GM19099 (cell line): Measurements from ENCODE around the gene WWC2.

Experiments
- POLR2A ChIP-seq: IDR thresholded peaks from 3 replicates; pipeline ENCODE4 v1.6.1; 2011; ENCODE audit warnings: low read depth; ENCODE audit not compliant: insufficient read length; ENCODE audit errors: extremely low read depth

WWC2 gene

DNA sequence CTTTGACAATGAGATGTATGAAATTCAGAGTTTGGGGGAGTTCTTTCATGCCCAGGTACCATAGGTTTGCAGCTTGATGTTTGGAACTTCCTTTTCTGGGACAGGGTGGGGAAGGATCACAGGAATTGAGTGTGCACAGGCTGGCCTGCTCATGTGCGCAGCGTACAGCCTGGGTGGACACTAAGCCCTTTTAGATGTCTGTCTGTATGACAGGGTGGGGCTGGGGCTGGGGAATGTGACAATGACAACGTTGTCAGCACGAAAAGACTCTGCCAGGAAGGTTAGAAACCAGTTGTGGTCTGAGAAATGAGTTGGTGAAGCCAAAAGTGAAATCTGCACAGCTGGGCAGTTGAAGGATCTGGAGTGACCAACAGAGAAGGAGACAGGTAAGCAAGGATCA, 47.4 kb downstream of the WWC2 start:
- TF ChIP-seq POLR2A = no peak

DNA sequence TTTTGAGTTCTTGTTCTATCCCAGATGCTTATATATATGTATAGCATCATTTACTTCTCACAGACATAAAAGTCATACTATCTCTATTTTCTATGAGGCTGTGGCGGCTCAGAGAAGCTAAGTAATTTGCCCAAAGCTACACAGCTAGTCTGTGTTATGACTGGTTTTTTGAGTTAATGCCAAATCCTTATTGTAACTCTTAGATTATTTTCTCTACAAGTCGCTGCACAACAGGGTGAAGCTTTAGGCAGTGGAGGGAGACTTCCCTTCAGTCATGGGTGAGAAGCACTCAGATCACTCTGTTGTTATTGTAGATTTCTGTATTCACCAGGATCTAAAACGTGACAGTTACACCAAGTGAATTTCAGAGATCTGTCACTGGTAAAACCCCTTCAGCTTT, 48.1 kb downstream of the WWC2 start:
- no peak for TF ChIP-seq POLR2A

DNA sequence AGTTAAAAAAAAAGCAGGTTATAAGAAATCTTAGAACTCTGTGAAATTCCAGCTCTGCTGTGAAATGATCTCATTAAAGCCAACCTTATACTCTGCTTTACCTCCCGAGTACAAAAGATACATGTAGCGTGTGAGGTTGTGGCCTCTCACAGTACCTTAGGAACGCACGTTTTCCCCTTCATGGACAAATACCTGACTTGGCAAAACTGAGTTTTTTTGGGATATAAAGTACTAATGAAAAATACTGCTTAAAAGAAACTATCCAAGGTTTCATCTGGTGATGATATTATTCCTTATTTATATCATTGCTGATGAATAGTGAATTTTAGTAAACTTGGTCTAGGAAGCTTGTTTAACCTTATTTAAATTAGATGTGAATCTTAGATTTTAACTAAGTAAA, 48.9 kb downstream of the WWC2 start:
- TF ChIP-seq POLR2A = no peak

DNA sequence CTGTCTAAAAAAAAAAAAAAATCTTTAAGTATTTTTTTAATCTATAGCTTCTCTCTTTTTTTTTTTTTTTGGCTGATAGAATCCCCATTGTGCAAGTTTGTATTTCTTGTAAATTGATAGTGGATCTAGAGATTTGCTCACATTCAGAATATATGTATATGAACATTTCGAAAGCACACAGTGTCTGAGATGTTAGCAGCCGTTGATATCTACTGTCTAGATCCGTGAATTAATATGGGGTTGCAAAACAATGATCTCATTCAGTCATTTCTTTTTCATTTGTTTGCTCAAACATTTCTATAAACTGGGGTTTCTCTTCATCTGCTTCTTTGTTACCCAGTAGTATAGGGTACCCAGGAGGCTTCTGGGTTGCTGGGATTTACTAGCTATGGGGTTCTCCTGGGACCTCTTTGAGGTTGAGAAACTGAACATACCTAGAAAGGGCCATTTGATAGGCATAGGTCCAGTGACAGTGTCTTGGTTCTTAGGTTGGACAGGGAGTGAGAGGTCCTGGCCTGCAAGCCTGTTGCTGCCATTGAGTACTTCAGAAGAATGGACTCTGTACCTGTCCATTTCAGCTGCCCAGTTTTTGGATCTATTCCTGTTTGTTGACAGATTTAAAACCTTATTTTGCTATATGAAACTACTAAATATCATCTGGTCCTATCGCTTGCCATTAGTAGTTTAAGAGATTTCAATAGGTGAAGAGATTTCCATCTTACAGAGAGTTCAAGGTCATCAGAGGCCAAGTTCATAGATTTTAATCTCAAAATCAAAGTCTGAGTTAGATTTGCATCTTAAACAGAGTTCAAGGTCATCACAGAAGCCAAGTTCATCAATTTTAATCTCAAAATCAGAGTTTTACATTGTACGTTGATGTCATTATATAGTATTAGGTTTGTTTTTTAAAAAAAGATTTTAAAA, 50.8 kb downstream of the WWC2 start:
- TF ChIP-seq POLR2A = no peak

DNA sequence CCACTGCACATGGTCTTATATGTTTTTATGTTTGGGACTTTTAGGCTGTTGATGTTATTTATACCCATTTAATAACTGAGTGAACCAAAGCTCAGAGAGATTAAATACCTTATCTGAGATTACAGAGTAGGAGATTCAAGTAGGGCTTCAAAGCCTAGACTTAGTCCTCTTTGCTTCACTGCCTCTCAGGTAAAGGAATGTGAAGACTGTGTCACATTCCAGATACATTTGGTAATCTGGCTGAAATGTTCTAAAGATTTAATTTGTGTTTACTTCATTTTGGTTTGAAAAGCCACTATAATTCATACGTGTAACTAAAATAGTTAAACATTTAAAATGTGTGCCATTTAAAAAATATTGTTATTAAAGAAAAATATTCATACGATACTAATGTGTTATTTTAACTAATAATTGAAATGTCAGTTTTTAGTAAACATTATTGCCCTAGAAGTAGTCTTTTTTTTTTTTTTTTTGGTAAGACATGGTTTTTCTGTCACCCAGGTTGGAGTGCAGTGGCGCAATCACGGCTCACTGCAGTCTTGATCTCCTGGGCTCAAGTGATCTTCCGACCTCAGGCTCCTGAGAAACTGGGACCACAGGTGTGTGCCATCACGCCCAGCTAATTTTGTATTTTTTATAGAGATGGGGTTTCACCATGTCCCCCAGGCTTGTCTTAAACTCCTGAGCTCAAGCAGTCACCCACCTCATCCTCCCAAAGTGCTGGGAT, 54.3 kb downstream of the WWC2 start:
- TF ChIP-seq POLR2A = no peak

DNA sequence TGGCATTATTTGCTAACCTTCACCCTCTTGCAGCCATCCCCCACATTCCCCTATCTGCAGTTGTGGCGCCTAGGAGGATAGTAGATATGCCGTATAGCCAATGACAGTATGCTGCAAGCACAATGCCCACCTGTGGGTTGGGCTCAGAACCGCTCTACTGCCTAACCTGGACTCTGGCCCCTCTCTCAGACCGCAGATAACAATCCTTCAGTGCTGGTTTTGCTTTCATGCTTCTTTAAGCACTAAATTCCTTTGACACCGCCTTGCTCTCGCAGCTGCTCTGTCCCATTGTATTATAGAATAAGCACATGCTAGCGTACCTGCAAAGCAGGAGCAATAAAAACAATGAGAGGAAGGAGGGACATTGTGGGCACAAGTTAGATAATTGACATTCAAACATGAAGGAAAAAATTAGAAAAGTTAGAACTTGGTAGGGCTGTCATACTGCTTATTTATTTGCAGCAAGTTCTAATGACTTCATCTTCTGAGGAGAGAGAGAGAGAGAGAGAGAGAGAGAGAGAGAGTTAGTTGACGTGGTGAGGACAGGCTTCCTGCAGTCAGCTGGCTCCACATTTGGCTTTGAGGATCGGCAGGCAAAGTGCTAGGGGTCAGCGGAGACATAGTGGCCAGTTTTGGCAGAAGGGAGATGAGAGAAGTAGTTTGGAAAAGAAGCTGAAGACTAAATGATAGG, 55.8 kb downstream of the WWC2 start:
- no peak for TF ChIP-seq POLR2A

DNA sequence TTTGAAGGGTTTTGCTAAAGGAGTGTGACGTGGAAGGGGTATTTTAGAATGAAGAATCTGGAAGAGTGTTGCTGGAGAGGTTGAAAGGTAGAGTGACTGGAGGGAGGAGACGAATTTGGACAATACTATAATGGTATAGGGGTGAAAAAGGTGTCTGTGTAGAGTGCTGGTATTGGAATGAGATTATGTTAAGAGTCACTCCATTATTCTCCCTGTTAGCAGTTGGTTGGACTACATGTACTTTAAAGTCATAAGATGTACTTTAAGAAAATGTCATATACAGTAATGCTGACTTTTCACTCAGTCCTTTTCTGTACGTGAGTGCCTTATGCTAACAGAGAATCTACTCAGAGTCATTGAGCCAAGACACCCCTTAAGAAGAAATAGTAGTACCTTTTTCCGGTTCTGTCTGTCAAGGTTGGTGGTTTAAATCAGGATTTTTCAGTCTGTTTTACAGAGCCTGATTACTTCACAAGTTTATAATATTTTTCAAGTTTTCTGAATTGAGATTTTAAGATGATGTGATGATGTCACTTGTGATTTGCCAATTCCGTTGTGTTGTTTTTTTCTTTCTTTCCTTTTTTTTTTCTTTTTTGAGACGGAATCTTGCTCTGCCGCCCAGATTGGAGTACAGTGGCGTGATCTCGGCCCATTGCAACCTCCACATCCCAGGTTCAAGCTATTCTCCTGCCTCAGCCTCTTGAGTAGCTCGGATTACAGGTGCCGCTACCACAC, 56.6 kb downstream of the WWC2 start:
- no peak for TF ChIP-seq POLR2A

DNA sequence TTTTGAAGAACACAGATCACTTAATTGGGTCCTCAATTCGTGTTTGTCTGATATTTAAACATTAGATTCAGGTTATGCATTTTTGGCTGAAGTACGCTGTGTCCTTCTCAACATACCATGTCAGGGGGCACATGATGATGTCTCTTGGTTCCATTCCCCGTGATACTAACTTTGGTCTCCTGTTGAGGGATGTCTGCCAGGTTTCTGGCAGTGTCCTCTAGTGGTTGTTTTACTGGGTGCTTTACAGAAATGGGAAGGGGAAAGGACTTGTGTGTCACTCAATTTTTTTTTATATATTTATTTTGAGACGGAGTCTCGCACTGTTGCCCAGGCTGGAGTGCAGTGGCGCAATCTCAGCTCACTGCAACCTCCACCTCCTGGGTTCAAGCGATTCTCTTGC, 58.2 kb downstream of the WWC2 start:
- no peak for TF ChIP-seq POLR2A

DNA sequence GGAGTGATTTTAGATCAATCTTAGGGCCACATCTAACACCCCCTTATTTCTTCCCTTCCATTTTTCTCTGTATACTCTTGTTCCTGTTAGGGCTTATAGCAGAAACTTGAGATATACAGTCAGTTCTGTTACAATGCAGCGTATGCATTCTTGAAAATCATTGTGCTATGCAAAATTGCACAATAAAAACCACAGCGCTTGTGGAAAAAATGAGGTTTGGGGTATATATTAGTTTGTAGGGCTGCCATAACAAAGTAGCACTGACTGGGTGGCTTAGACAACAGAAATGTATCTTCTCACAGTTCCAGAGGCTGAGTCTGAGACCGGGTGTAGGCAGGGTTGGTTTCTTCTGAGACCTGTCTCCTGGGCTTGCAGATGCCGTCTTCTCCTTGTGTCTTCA, 59.0 kb downstream of the WWC2 start:
- TF ChIP-seq POLR2A = no peak

DNA sequence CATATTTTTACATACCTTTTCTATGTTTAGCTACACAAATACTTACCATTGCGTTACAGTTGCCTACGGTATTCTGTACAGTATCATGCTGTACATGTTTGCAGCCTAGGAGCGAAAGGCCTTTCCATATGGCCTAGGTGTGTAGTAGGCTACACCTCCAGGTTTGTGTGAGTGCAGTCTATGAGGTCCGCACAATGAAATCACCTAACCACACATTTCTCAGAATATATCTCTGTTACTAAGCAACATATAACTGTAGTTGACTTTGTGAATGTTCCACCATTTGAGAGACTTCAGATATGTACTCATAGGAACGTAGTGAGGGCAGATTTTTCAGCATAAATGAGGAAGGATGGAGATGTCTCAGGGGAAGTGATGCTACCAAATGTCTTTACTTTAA, 62.6 kb downstream of the WWC2 start:
- no peak for TF ChIP-seq POLR2A

DNA sequence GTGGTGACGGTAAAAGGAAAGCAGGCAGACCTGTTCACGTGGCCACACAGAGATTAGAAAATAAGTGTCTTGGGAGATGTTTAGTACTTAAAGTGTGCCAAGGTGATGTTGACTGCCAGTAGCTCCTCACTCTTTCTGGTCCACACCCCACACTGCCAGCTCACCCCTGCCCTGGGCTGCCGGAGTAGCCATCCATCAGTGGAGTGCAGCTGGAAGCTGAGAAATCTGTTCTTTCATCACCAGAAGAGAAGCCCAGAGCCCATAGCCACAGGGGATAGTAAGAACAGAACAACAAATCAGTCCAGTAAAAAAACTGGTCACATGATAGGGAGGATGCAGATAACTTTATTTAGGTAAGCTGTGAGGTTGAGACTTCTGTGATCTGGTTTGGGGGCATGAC, 64.1 kb downstream of the WWC2 start:
- no peak for TF ChIP-seq POLR2A

DNA sequence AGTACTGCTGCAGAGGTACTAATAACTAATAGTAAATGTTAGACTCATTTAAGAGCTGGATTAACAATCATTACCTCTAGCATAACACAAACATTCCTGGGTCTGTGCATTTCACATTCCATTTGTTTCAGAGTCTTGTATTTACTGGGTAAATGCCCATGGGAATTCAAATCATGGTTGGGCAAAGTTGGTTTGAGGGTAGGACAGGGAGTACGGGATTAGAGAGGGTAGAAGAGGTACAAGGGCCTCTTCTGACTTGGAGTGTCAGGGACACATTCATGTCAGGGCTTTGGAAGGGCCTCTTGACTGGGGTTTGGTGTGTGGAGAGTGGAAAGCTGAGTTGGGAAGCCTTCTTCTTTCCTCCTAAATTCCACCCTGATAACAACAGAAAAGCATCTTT, 65.9 kb downstream of the WWC2 start:
- TF ChIP-seq POLR2A = no peak

DNA sequence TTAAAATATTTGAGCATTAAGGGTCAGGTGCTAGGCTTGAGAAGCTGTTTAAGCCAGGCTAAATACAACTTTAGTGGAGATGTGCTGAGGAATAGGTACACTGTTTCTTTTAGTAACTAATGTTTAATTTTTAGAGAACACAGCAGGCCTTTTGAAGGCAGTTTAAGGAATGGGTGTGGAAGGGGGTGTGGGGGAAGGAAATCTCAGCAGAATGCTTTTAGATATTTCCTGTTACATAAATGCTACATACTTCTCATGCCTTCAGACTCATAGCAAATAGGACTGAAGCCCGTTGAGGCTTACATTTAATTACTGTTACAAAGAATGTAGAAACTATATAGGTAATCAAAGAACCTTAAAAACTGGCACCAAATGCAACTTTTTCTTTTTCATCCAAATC, 66.3 kb downstream of the WWC2 start:
- no peak for TF ChIP-seq POLR2A

DNA sequence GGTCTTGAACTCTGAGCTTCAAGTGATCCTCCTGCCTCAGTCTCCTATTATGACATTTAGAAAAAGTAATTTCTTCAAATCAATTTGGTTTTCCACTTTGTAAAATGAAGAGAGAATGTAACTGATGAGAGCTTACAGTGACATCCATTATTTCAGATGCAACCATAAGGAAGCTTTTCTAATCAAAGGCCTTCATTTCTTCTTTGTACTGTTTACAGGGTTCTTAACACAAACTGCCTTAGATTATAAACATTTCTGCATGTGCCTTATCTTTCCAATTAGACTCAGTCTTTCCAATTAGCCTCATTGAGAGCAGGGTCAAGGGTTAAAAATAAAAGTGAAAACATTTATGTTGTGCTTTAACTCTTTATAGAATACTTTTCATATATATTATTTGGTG, 71.8 kb downstream of the WWC2 start:
- TF ChIP-seq POLR2A = no peak
